Esophagus squamous epithelium (tissue), 5 donors: ENCODE results near the gene ZNF217. TPM values are rescaled to one million over a fixed set of nuclear protein-coding genes. Genes with fewer than 3 reads are reported as not detected.
A peak's percentile ranks its signal among the peaks of the same experiment; 100 is the strongest.
"Not testable (repeated sequence)": the region's sequence is repeated elsewhere in the genome, so short reads cannot be mapped to it uniquely, and the experiment has no call there.

Experiments
- DNase-seq: peaks from one replicate; lab custom pipeline; 2025; lab: John Stamatoyannopoulos, UW
- H3K27ac ChIP-seq, 4 donors: fragments of 200-600 bp; sonication (generic); one replicate each; pipeline ENCODE4 v1.5.1; 2016 to 2019; ENCODE audit warnings: mild to moderate bottlenecking in 1 of 4
- H3K27me3 ChIP-seq, 4 donors: fragments of 200-600 bp; sonication (generic); 1 replicate in 3 of 4; 2 replicates in 1 of 4; pipeline versions ENCODE4 v1.5.1 to v1.6.0; 2017 to 2021; ENCODE audit warnings: antibody characterized with exemption in 1 of 4
- H3K36me3 ChIP-seq, 3 donors: fragments of 200-600 bp; sonication (generic); one replicate each; pipeline ENCODE4 v1.5.1; 2016 to 2019
- H3K4me1 ChIP-seq, 3 donors: fragments of 200-600 bp; sonication (generic); one replicate each; pipeline ENCODE4 v1.5.1; 2017 to 2019
- H3K4me3 ChIP-seq, 4 donors: fragments of 200-600 bp; sonication (generic); 1 replicate in 3 of 4; 2 replicates in 1 of 4; pipeline ENCODE4 v1.5.1; 2016 to 2019; ENCODE audit warnings: mild to moderate bottlenecking in 2 of 4, moderate library complexity in 1 of 4
- H3K9me3 ChIP-seq, 3 donors: fragments of 200-600 bp; sonication (generic); one replicate each; pipeline ENCODE4 v1.5.1; 2016 to 2019
- CTCF ChIP-seq, 6 experiments: fragments of 450-650 bp in 4 of 6; fragments of 200-600 bp in 2 of 6; sonication (generic) in 2 of 6; IDR thresholded peaks; one replicate each; pipeline ENCODE4 v1.5.1; 2016 to 2019; ENCODE audit warnings: antibody characterized with exemption in 6 of 6, mild to moderate bottlenecking in 4 of 6, moderate library complexity in 4 of 6
- POLR2A ChIP-seq, 4 donors: fragments of 450-650 bp; IDR thresholded peaks; one replicate each; pipeline ENCODE4 v1.6.1; 2017; ENCODE audit warnings: antibody characterized with exemption in 4 of 4, mild to moderate bottlenecking in 4 of 4, moderate library complexity in 3 of 4
- WGBS, 2 donors: methylation state at CpG; one replicate each; pipeline ENCODE4 v1.1.5; 2018; 5-methylcytosine and 5-hydroxymethylcytosine counted together
- intact Hi-C: fragments of 100-400 bp; cut with DNase I; formaldehyde crosslinking; loops from one replicate; pipeline ENCODE4 v1.15.0; 2022
- total RNA-seq, 4 donors: library from RNA; depleted of rRNA; stranded (reverse); fragments of >200 nt; gene quantifications; one replicate each; pipeline ENCODE4 v1.1.0, GENCODE V29; 2016
- donor health status: DM: yes; HTN: yes; CAD: no.

ZNF217 gene
- total RNA-seq, 4 donors from 2014 or later, result 20.7 to 27.5 (median 22.2) TPM

GRCh38 chr20:53550280-53551187 lies 43.1 kb downstream of the ZNF217 start:
- H3K4me3 ChIP-seq, result no peak overlapping the region
- no peaks in the 10 kb centered on the region for H3K27me3 ChIP-seq
- no peak for TF ChIP-seq POLR2A (IDR thresholded peaks at IDR 0.05)
- TF ChIP-seq CTCF (IDR thresholded peaks at IDR 0.05), result no peak
- H3K36me3 ChIP-seq, result no peaks in the 10 kb centered on the region
- 68 to 69% methylated on average over 6 to 11 of the region's 11 CpGs for WGBS, 2 donors
- intact Hi-C loops, result no loop called here
- no peak for DNase-seq
- no peaks in the 10 kb centered on the region for H3K4me1 ChIP-seq
- no peaks in the 10 kb centered on the region for H3K9me3 ChIP-seq
- H3K27ac ChIP-seq, result no peak overlapping the region

GRCh38 chr20:53547664-53548239 lies 45.9 kb downstream of the ZNF217 start:
- Histone ChIP-seq H3K27me3 (no peaks in the 10 kb centered on the region), H3K4me1 (no peaks in the 10 kb centered on the region), H3K36me3 (no peaks in the 10 kb centered on the region), H3K27ac (no peak overlapping the region), H3K4me3 (no peak overlapping the region), H3K9me3 (no peaks in the 10 kb centered on the region)
- no peak for TF ChIP-seq POLR2A (IDR thresholded peaks at IDR 0.05)
- peak; percentile 39 to 87 (median 75) for TF ChIP-seq CTCF (IDR thresholded peaks at IDR 0.05)
- intact Hi-C loops, result loop anchor here (10.0 kb wide), 1 partner anchor 313 kb away; no protein-coding TSS in a partner anchor
- 0 to 33% methylated on average over 3 to 6 of the region's 7 CpGs for WGBS, 2 donors
- DNase-seq, result no peak

- no peak for DNase-seq
- Histone ChIP-seq H3K9me3 (no peaks in the 10 kb centered on the region), H3K4me1 (no peaks in the 10 kb centered on the region), H3K27me3 (no peaks in the 10 kb centered on the region), H3K4me3 (no peak overlapping the region), H3K27ac (no peak overlapping the region), H3K36me3 (no peaks in the 10 kb centered on the region)
- intact Hi-C loops, result no loop called here
- WGBS, 2 donors, result 49 to 60% methylated on average over 3 to 4 of the region's 4 CpGs
- TF ChIP-seq CTCF (IDR thresholded peaks at IDR 0.05) (no peak), POLR2A (IDR thresholded peaks at IDR 0.05) (no peak)
These were observed 54.1 kb downstream of the ZNF217 start for GRCh38 chr20:53539516-53539915.

- DNase-seq, H3K4me1 ChIP-seq, H3K36me3 ChIP-seq, H3K4me3 ChIP-seq, intact Hi-C loops, H3K9me3 ChIP-seq, H3K27me3 ChIP-seq, H3K27ac ChIP-seq: not testable (repeated sequence)
- WGBS, 2 donors, result 73 to 91% methylated on average over 2 to 3 of the region's 3 CpGs
These were observed 57.3 kb downstream of the ZNF217 start for GRCh38 chr20:53536382-53536781.

GRCh38 chr20:53535878-53536277 lies 57.8 kb downstream of the ZNF217 start:
- Histone ChIP-seq H3K9me3 (no peaks in the 10 kb centered on the region), H3K27ac (no peak overlapping the region), H3K4me3 (no peak overlapping the region), H3K27me3 (peaks cover 0 to 6% (median 0%) of the 10 kb centered on the region in 4 donors), H3K4me1 (no peaks in the 10 kb centered on the region), H3K36me3 (no peaks in the 10 kb centered on the region)
- no peak for TF ChIP-seq CTCF (IDR thresholded peaks at IDR 0.05)
- no peak for DNase-seq
- intact Hi-C loops, result no loop called here
- 82% methylated on average over 4 of the region's 4 CpGs for WGBS, 2 donors
